Activated gamma-delta T cell (primary cell): Measurements from ENCODE around the gene FCAR.
"Not testable (repeated sequence)": the region's sequence is repeated elsewhere in the genome, so short reads cannot be mapped to it uniquely, and the experiment has no call there.

Source experiments
- DNase-seq: peaks from one replicate; lab custom pipeline; 2025; lab: John Stamatoyannopoulos, UW
- total RNA-seq, 2 donors: gene quantifications; one replicate each; lab custom pipeline; 2026; lab: John Stamatoyannopoulos, UW

Gene FCAR
- total RNA-seq = 0 to 0.09 reads per million in 2 donors

GRCh38 chr19:54873990-54874389 lies at the start of gene FCAR:
TSS of gene FCAR (plus strand) at chr19:54874235. CDS start at chr19:54874290, 55 bp downstream.
- no peak for DNase-seq

- not testable (repeated sequence) for DNase-seq
Observed at GRCh38 chr19:54824416-54824815, 49.6 kb upstream of the FCAR start.

GRCh38 chr19:54825326-54825725 lies 48.7 kb upstream of the FCAR start:
- DNase-seq = not testable (repeated sequence)

GRCh38 chr19:54828064-54828463 lies 46.0 kb upstream of the FCAR start:
- not testable (repeated sequence) for DNase-seq

- not testable (repeated sequence) for DNase-seq
Observed at GRCh38 chr19:54832496-54832895, 41.5 kb upstream of the FCAR start, which contains the start of gene KIR2DS4. TSS of gene KIR2DS4 (plus strand) at chr19:54832676.

GRCh38 chr19:54835126-54835525 lies 38.9 kb upstream of the FCAR start:
- DNase-seq = not testable (repeated sequence)

GRCh38 chr19:54837522-54837921 lies 36.5 kb upstream of the FCAR start:
- not testable (repeated sequence) for DNase-seq

GRCh38 chr19:54843171-54843570 lies 30.9 kb upstream of the FCAR start:
- DNase-seq = not testable (repeated sequence)

GRCh38 chr19:54850061-54850640 lies 23.9 kb upstream of the FCAR start, which contains the start of gene KIR3DL2:
TSS of gene KIR3DL2 (plus strand) at chr19:54850443. CDS start at chr19:54850476, 33 bp downstream.
- not testable (repeated sequence) for DNase-seq

GRCh38 chr19:54850930-54851329 lies 23.1 kb upstream of the FCAR start:
- DNase-seq = no peak

GRCh38 chr19:54851353-54851752 lies 22.7 kb upstream of the FCAR start:
- no peak for DNase-seq

GRCh38 chr19:54855241-54855640 lies 18.8 kb upstream of the FCAR start:
- not testable (repeated sequence) for DNase-seq

GRCh38 chr19:54858476-54858875 lies 15.6 kb upstream of the FCAR start:
- DNase-seq = not testable (repeated sequence)

GRCh38 chr19:54859421-54859820 lies 14.6 kb upstream of the FCAR start:
- DNase-seq = not testable (repeated sequence)

GRCh38 chr19:54863459-54863858 lies 10.6 kb upstream of the FCAR start:
- not testable (repeated sequence) for DNase-seq

GRCh38 chr19:54871696-54872095 lies 2.3 kb upstream of the FCAR start:
- DNase-seq = no peak

- no peak for DNase-seq
Observed at GRCh38 chr19:54875506-54875905, 1.5 kb downstream of the FCAR start.

GRCh38 chr19:54877471-54877870 lies 3.4 kb downstream of the FCAR start:
- no peak for DNase-seq

- no peak for DNase-seq
Observed at GRCh38 chr19:54881884-54882283, 7.8 kb downstream of the FCAR start.

- DNase-seq = no peak
Observed at GRCh38 chr19:54882758-54883157, 8.7 kb downstream of the FCAR start.

GRCh38 chr19:54883228-54883627 lies 9.2 kb downstream of the FCAR start:
- DNase-seq = no peak

GRCh38 chr19:54888239-54888638 lies 14.2 kb downstream of the FCAR start:
- DNase-seq = no peak

GRCh38 chr19:54889566-54889965 lies 15.5 kb downstream of the FCAR start:
- DNase-seq = no peak

- DNase-seq = no peak
Observed at GRCh38 chr19:54893406-54893805, 19.4 kb downstream of the FCAR start.
